WTC11 (cell line): Measurements from ENCODE around the gene TCF7L2. TPM values are rescaled to one million over a fixed set of nuclear protein-coding genes. Genes with fewer than 3 reads are reported as not detected.

Experiments used
- ATAC-seq: fragments of 200-7000 bp; cut with Tn5 transposase; 2 replicates; pipeline ENCODE4 v1.10.0; 2021; ENCODE audit warnings: mild to moderate bottlenecking, moderate library complexity
- CTCF ChIA-PET: fragments of 300-600 bp; sonication (Branson Sonifier 250); formaldehyde crosslinking; loops from one replicate; lab custom pipeline; 2021; ENCODE audit warnings: antibody characterized with exemption; lab: Charles Lee
- POLR2A ChIA-PET: fragments of 350-600 bp; sonication (Branson Sonifier 250); formaldehyde crosslinking; loops from one replicate; lab custom pipeline; 2021; ENCODE audit warnings: antibody characterized with exemption; lab: Charles Lee
- DNase-seq: peaks from one replicate; pipeline ENCODE4 v3.0.0; 2021; ENCODE audit warnings: low spot score
- H3K27ac Mint-ChIP-seq: 2 replicates; pipeline ENCODE4 v1.8.0; 2021; ENCODE audit warnings: mixed read lengths
- H3K27me3 Mint-ChIP-seq: 2 replicates; pipeline ENCODE4 v1.8.0; 2021; ENCODE audit warnings: low read depth, mild to moderate bottlenecking, moderate library complexity, mixed read lengths
- H3K36me3 Mint-ChIP-seq: 2 replicates; pipeline ENCODE4 v1.8.0; 2021; ENCODE audit warnings: mixed read lengths
- H3K4me1 Mint-ChIP-seq: 2 replicates; pipeline ENCODE4 v1.8.0; 2022; ENCODE audit warnings: mixed read lengths
- H3K4me3 Mint-ChIP-seq: 2 replicates; pipeline ENCODE4 v1.8.0; 2021; ENCODE audit warnings: mild to moderate bottlenecking, moderate library complexity, mixed read lengths
- H3K9me3 Mint-ChIP-seq: 2 replicates; pipeline ENCODE4 v1.8.0; 2021; ENCODE audit warnings: mixed read lengths
- CBFB ChIP-seq: sonication (generic); formaldehyde crosslinking; IDR thresholded peaks from 2 replicates; pipeline ENCODE4 v1.8.1; 2022; ENCODE audit warnings: mild to moderate bottlenecking, low read depth, missing genetic modification reagents
- ELF4 ChIP-seq: sonication (generic); formaldehyde crosslinking; IDR thresholded peaks from 2 replicates; pipeline ENCODE4 v1.8.1; 2022; ENCODE audit warnings: low read depth, mild to moderate bottlenecking, moderate library complexity, missing genetic modification reagents
- ESRRA ChIP-seq: sonication (generic); formaldehyde crosslinking; IDR thresholded peaks from 2 replicates; pipeline ENCODE4 v1.8.1; 2022; ENCODE audit warnings: mild to moderate bottlenecking, missing genetic modification reagents, borderline replicate concordance
- HMGA2 ChIP-seq: fragments of 250-450 bp; sonication (Bioruptor Pico); IDR thresholded peaks from 2 replicates; pipeline ENCODE4 v1.4.0; 2021; ENCODE audit warnings: mild to moderate bottlenecking, moderate library complexity
- HMGXB4 ChIP-seq: sonication (generic); formaldehyde crosslinking; IDR thresholded peaks from 2 replicates; pipeline ENCODE4 v1.8.1; 2023; ENCODE audit warnings: mild to moderate bottlenecking, moderate library complexity, missing genetic modification reagents
- NFE2L1 ChIP-seq: sonication (generic); formaldehyde crosslinking; IDR thresholded peaks from 2 replicates; pipeline ENCODE4 v1.8.1; 2023; ENCODE audit warnings: missing genetic modification reagents
- NR2C2 ChIP-seq: sonication (generic); formaldehyde crosslinking; IDR thresholded peaks from 2 replicates; pipeline ENCODE4 v1.8.0; 2022; ENCODE audit warnings: mild to moderate bottlenecking, missing genetic modification reagents
- PREB ChIP-seq: sonication (generic); formaldehyde crosslinking; IDR thresholded peaks from 2 replicates; pipeline ENCODE4 v1.8.1; 2022; ENCODE audit warnings: mild to moderate bottlenecking, missing genetic modification reagents, moderate library complexity, borderline replicate concordance
- RELA ChIP-seq: sonication (generic); formaldehyde crosslinking; IDR thresholded peaks from 2 replicates; pipeline ENCODE4 v1.8.1; 2022; ENCODE audit warnings: missing genetic modification reagents, mild to moderate bottlenecking, borderline replicate concordance
- ZNF232 ChIP-seq: sonication (generic); formaldehyde crosslinking; IDR thresholded peaks from 2 replicates; pipeline ENCODE4 v1.8.0; 2022; ENCODE audit warnings: mild to moderate bottlenecking, missing genetic modification reagents
- ZNF423 ChIP-seq: fragments of 250-450 bp; sonication (Bioruptor Pico); IDR thresholded peaks from 2 replicates; pipeline ENCODE4 v2.1.2; 2022; ENCODE audit warnings: mild to moderate bottlenecking, moderate library complexity
- ZSCAN18 ChIP-seq: fragments of 250-450 bp; sonication (Bioruptor Pico); IDR thresholded peaks from 2 replicates; pipeline ENCODE4 v2.1.2; 2022; ENCODE audit warnings: mild to moderate bottlenecking, moderate library complexity
- total RNA-seq: library from RNA; stranded (reverse); gene quantifications from 3 replicates; pipeline ENCODE4 v1.2.3, GENCODE V29; 2021
- TF ChIP-seq, protein P1 (sequence below): sonication (generic); formaldehyde crosslinking; IDR thresholded peaks from 2 replicates; pipeline ENCODE4 v1.8.0; 2022; ENCODE audit warnings: mild to moderate bottlenecking, missing genetic modification reagents
- TF ChIP-seq, protein P2 (sequence below): fragments of 250-450 bp; sonication (Bioruptor Pico); IDR thresholded peaks from 2 replicates; pipeline ENCODE4 v1.9.0; 2021; ENCODE audit warnings: mild to moderate bottlenecking
- TF ChIP-seq, protein P3 (sequence below): sonication (generic); formaldehyde crosslinking; IDR thresholded peaks from 2 replicates; pipeline ENCODE4 v1.8.0; 2023; ENCODE audit warnings: missing genetic modification reagents, mild to moderate bottlenecking, borderline replicate concordance
- TF ChIP-seq, protein P4 (sequence below): sonication (generic); formaldehyde crosslinking; IDR thresholded peaks from 2 replicates; pipeline ENCODE4 v1.8.1; 2023; ENCODE audit warnings: mild to moderate bottlenecking, missing genetic modification reagents, moderate library complexity
- TF ChIP-seq, protein P5 (sequence below): sonication (generic); formaldehyde crosslinking; IDR thresholded peaks from 2 replicates; pipeline ENCODE4 v1.8.1; 2023; ENCODE audit warnings: mild to moderate bottlenecking, missing genetic modification reagents

Gene TCF7L2
- total RNA-seq, 1 experiment from 2014 or later: 44.5 TPM

GRCh38 chr10:112926906-112927688 is 22.9 kb upstream of the TCF7L2 start:
- ChIA-PET POLR2A (interaction anchor here (0.6 to 1.0 kb wide), 2 partner anchors 22 to 29 kb away, joined by 3 to 7 read pairs; no protein-coding TSS in a partner anchor), CTCF (interaction anchor here (1.0 to 1.5 kb wide), 3 partner anchors 14 to 390 kb away, joined by 3 to 4 read pairs (median 4); no protein-coding TSS in a partner anchor)
- Mint-ChIP-seq H3K4me1 (peaks cover 15% of the 10 kb centered on the region), H3K36me3 (no peaks in the 10 kb centered on the region; the same call in 1 of the 2 replicates), H3K4me3 (no peak overlapping the region), H3K27me3 (peaks cover 4% of the 10 kb centered on the region; the same call in 1 of the 2 replicates), H3K9me3 (peaks cover 11% of the 10 kb centered on the region), H3K27ac (peak overlapping the region; percentile 43; the same call in 1 of the 2 replicates)
- ATAC-seq: no peak
- DNase-seq: no peak
- TF ChIP-seq, protein P1, sequence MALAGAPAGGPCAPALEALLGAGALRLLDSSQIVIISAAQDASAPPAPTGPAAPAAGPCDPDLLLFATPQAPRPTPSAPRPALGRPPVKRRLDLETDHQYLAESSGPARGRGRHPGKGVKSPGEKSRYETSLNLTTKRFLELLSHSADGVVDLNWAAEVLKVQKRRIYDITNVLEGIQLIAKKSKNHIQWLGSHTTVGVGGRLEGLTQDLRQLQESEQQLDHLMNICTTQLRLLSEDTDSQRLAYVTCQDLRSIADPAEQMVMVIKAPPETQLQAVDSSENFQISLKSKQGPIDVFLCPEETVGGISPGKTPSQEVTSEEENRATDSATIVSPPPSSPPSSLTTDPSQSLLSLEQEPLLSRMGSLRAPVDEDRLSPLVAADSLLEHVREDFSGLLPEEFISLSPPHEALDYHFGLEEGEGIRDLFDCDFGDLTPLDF: no peak
- no peak for TF ChIP-seq RELA (CRISPR knock-in tag)
- TF ChIP-seq, protein P2, sequence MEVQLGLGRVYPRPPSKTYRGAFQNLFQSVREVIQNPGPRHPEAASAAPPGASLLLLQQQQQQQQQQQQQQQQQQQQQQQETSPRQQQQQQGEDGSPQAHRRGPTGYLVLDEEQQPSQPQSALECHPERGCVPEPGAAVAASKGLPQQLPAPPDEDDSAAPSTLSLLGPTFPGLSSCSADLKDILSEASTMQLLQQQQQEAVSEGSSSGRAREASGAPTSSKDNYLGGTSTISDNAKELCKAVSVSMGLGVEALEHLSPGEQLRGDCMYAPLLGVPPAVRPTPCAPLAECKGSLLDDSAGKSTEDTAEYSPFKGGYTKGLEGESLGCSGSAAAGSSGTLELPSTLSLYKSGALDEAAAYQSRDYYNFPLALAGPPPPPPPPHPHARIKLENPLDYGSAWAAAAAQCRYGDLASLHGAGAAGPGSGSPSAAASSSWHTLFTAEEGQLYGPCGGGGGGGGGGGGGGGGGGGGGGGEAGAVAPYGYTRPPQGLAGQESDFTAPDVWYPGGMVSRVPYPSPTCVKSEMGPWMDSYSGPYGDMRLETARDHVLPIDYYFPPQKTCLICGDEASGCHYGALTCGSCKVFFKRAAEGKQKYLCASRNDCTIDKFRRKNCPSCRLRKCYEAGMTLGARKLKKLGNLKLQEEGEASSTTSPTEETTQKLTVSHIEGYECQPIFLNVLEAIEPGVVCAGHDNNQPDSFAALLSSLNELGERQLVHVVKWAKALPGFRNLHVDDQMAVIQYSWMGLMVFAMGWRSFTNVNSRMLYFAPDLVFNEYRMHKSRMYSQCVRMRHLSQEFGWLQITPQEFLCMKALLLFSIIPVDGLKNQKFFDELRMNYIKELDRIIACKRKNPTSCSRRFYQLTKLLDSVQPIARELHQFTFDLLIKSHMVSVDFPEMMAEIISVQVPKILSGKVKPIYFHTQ: no peak
- TF ChIP-seq PREB (CRISPR knock-in tag): no peak
- TF ChIP-seq ZNF423: no peak
- no peak for TF ChIP-seq NFE2L1
- no peak for TF ChIP-seq HMGXB4 (CRISPR knock-in tag)
- TF ChIP-seq ESRRA (CRISPR knock-in tag): no peak
- no peak for TF ChIP-seq NR2C2 (CRISPR knock-in tag)
- no peak for TF ChIP-seq ELF4 (CRISPR knock-in tag)
- no peak for TF ChIP-seq ZNF232 (CRISPR knock-in tag)
- TF ChIP-seq, protein P3, sequence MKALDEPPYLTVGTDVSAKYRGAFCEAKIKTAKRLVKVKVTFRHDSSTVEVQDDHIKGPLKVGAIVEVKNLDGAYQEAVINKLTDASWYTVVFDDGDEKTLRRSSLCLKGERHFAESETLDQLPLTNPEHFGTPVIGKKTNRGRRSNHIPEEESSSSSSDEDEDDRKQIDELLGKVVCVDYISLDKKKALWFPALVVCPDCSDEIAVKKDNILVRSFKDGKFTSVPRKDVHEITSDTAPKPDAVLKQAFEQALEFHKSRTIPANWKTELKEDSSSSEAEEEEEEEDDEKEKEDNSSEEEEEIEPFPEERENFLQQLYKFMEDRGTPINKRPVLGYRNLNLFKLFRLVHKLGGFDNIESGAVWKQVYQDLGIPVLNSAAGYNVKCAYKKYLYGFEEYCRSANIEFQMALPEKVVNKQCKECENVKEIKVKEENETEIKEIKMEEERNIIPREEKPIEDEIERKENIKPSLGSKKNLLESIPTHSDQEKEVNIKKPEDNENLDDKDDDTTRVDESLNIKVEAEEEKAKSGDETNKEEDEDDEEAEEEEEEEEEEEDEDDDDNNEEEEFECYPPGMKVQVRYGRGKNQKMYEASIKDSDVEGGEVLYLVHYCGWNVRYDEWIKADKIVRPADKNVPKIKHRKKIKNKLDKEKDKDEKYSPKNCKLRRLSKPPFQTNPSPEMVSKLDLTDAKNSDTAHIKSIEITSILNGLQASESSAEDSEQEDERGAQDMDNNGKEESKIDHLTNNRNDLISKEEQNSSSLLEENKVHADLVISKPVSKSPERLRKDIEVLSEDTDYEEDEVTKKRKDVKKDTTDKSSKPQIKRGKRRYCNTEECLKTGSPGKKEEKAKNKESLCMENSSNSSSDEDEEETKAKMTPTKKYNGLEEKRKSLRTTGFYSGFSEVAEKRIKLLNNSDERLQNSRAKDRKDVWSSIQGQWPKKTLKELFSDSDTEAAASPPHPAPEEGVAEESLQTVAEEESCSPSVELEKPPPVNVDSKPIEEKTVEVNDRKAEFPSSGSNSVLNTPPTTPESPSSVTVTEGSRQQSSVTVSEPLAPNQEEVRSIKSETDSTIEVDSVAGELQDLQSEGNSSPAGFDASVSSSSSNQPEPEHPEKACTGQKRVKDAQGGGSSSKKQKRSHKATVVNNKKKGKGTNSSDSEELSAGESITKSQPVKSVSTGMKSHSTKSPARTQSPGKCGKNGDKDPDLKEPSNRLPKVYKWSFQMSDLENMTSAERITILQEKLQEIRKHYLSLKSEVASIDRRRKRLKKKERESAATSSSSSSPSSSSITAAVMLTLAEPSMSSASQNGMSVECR (CRISPR knock-in tag): no peak
- TF ChIP-seq ZSCAN18 (CRISPR knock-in tag): no peak
- no peak for TF ChIP-seq HMGA2 (CRISPR knock-in tag)
- TF ChIP-seq CBFB (CRISPR knock-in tag): no peak
- TF ChIP-seq, protein P4, sequence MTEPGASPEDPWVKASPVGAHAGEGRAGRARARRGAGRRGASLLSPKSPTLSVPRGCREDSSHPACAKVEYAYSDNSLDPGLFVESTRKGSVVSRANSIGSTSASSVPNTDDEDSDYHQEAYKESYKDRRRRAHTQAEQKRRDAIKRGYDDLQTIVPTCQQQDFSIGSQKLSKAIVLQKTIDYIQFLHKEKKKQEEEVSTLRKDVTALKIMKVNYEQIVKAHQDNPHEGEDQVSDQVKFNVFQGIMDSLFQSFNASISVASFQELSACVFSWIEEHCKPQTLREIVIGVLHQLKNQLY: no peak
- TF ChIP-seq, protein P5, sequence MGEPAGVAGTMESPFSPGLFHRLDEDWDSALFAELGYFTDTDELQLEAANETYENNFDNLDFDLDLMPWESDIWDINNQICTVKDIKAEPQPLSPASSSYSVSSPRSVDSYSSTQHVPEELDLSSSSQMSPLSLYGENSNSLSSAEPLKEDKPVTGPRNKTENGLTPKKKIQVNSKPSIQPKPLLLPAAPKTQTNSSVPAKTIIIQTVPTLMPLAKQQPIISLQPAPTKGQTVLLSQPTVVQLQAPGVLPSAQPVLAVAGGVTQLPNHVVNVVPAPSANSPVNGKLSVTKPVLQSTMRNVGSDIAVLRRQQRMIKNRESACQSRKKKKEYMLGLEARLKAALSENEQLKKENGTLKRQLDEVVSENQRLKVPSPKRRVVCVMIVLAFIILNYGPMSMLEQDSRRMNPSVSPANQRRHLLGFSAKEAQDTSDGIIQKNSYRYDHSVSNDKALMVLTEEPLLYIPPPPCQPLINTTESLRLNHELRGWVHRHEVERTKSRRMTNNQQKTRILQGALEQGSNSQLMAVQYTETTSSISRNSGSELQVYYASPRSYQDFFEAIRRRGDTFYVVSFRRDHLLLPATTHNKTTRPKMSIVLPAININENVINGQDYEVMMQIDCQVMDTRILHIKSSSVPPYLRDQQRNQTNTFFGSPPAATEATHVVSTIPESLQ (CRISPR knock-in tag): no peak
